H1 (cell line): ENCODE data around the gene SVIL. TPM values are rescaled to one million over a fixed set of nuclear protein-coding genes. Genes with fewer than 3 reads are reported as not detected.
"Not testable (repeated sequence)": the region's sequence is repeated elsewhere in the genome, so short reads cannot be mapped to it uniquely, and the experiment has no call there.

Experiments used
- CTCF ChIA-PET: fragments of 300-600 bp; sonication (Branson Sonifier 250); formaldehyde crosslinking; loops from one replicate; lab custom pipeline; 2021; ENCODE audit not compliant: partially characterized antibody; lab: Charles Lee
- POLR2A ChIA-PET: fragments of 300-600 bp; sonication (Branson Sonifier 250); formaldehyde crosslinking; loops from one replicate; lab custom pipeline; 2021; ENCODE audit warnings: inconsistent platforms; ENCODE audit not compliant: partially characterized antibody; lab: Charles Lee
- DNase-seq, 2 experiments: peaks; one replicate each; pipeline versions ENCODE4 v3.0.0 to v3.0.0-alpha.2; 2010 to 2022; ENCODE audit warnings: low spot score in 2 of 2, low read depth in 1 of 2, mixed read lengths in 1 of 2
- FAIRE-seq: peaks from 2 replicates; lab custom pipeline; 2011; peaks lifted over from hg19 to GRCh38; lab: Jason Lieb, UNC
- H2AFZ ChIP-seq: 2 replicates; pipeline ENCODE4 v1.8.1; 2012; ENCODE audit warnings: low read length, inconsistent platforms
- H2AK5ac ChIP-seq: 2 replicates; pipeline ENCODE4 v1.6.1; 2013; ENCODE audit warnings: low read depth, low read length
- H2BK120ac ChIP-seq: replicated peaks from 2 replicates; pipeline ENCODE3; 2013; ENCODE audit warnings: low read depth, low read length, inconsistent platforms
- H2BK12ac ChIP-seq: 2 replicates; pipeline ENCODE4 v1.6.1; 2013; ENCODE audit warnings: low read depth, low read length
- H2BK15ac ChIP-seq: 2 replicates; pipeline ENCODE4 v1.6.1; 2013; ENCODE audit warnings: low read length
- H2BK20ac ChIP-seq: 2 replicates; pipeline ENCODE4 v1.6.1; 2013; ENCODE audit warnings: low read length
- H2BK5ac ChIP-seq: 2 replicates; pipeline ENCODE4 v1.6.1; 2013; ENCODE audit warnings: low read depth, low read length
- H3K14ac ChIP-seq: 2 replicates; pipeline ENCODE4 v1.6.1; 2013; ENCODE audit warnings: inconsistent platforms; ENCODE audit not compliant: insufficient read length
- H3K18ac ChIP-seq: 2 replicates; pipeline ENCODE4 v1.6.1; 2013; ENCODE audit warnings: low read length; ENCODE audit errors: extremely low read depth
- H3K23ac ChIP-seq: 2 replicates; pipeline ENCODE4 v1.6.1; 2013; ENCODE audit warnings: inconsistent platforms; ENCODE audit not compliant: insufficient read length
- H3K23me2 ChIP-seq: 2 replicates; pipeline ENCODE4 v1.6.1; 2013; ENCODE audit warnings: low read depth, low read length
- H3K27ac ChIP-seq: 2 replicates; pipeline ENCODE4 v1.6.1; 2011; ENCODE audit warnings: low read depth, low read length, inconsistent platforms
- H3K27me3 ChIP-seq, 4 experiments: replicated peaks in 1 of 4; 1 replicate in 1 of 4; 2 replicates in 3 of 4; pipeline versions ENCODE4 v1.6.1 to v1.8.1; 2011 to 2013; ENCODE audit warnings: low read length in 3 of 4, mild to moderate bottlenecking in 3 of 4, inconsistent platforms in 2 of 4, mixed read lengths in 2 of 4, moderate library complexity in 1 of 4; ENCODE audit not compliant: control insufficient read depth in 3 of 4, insufficient read depth in 3 of 4; ENCODE audit errors: extremely low read depth in 1 of 4
- H3K36me3 ChIP-seq, 4 experiments: 2 replicates each; pipeline versions ENCODE4 v1.6.1 to v1.8.1; 2011 to 2013; ENCODE audit warnings: mild to moderate bottlenecking in 4 of 4, low read length in 3 of 4, moderate library complexity in 2 of 4, control low read depth in 1 of 4, inconsistent platforms in 1 of 4; ENCODE audit not compliant: insufficient read depth in 4 of 4, control insufficient read depth in 2 of 4
- H3K4ac ChIP-seq: replicated peaks from 2 replicates; pipeline ENCODE3; 2013; ENCODE audit warnings: low read length, low read depth, mixed read lengths, inconsistent platforms; ENCODE audit not compliant: insufficient read length
- H3K4me1 ChIP-seq, 4 experiments: replicated peaks in 1 of 4; 1 replicate in 1 of 4; 2 replicates in 3 of 4; pipeline versions ENCODE4 v1.6.1 to v1.8.1; 2011 to 2013; ENCODE audit warnings: low read length in 3 of 4, inconsistent platforms in 2 of 4, mixed read lengths in 1 of 4; ENCODE audit not compliant: insufficient read depth in 4 of 4, control insufficient read depth in 3 of 4
- H3K4me2 ChIP-seq, 2 experiments: 2 replicates each; pipeline versions ENCODE4 v1.6.1 to v1.8.1; 2011 to 2013; ENCODE audit warnings: low read depth in 2 of 2, low read length in 2 of 2, control low read depth in 1 of 2, inconsistent platforms in 1 of 2, mild to moderate bottlenecking in 1 of 2; ENCODE audit not compliant: insufficient read depth in 1 of 2
- H3K4me3 ChIP-seq, 4 experiments: fragments of 200-600, 300-600 bp in 1 of 4; sonication (generic), shearing (Covaris generic), sonication (Bioruptor Twin) in 1 of 4; 2 replicates each; pipeline versions ENCODE4 v1.5.1 to v1.8.1; 2011 to 2016; ENCODE audit warnings: low read length in 4 of 4, low read depth in 3 of 4, control low read depth in 2 of 4, inconsistent platforms in 2 of 4, mild to moderate bottlenecking in 2 of 4, mixed read lengths in 1 of 4, moderate library complexity in 1 of 4; ENCODE audit not compliant: insufficient read depth in 2 of 4; ENCODE audit errors: extremely low read depth in 1 of 4
- H3K56ac ChIP-seq: replicated peaks from 2 replicates; pipeline ENCODE3; 2013; ENCODE audit warnings: low read depth, mild to moderate bottlenecking, mixed read lengths, low read length, inconsistent platforms; ENCODE audit not compliant: insufficient read length
- H3K79me1 ChIP-seq: 2 replicates; pipeline ENCODE4 v1.6.1; 2013; ENCODE audit warnings: low read depth, low read length, control low read depth
- H3K79me2 ChIP-seq, 2 experiments: 2 replicates each; pipeline versions ENCODE4 v1.6.1 to v1.8.1; 2012 to 2013; ENCODE audit warnings: low read length in 2 of 2, mild to moderate bottlenecking in 2 of 2, inconsistent platforms in 1 of 2; ENCODE audit not compliant: insufficient read depth in 2 of 2, control insufficient read depth in 1 of 2
- H3K9ac ChIP-seq, 4 experiments: replicated peaks in 1 of 4; 1 replicate in 1 of 4; 2 replicates in 3 of 4; pipeline versions ENCODE4 v1.6.1 to v1.8.1; 2011 to 2013; ENCODE audit warnings: low read depth in 3 of 4, low read length in 3 of 4, control low read depth in 2 of 4, mild to moderate bottlenecking in 2 of 4, moderate library complexity in 2 of 4, inconsistent platforms in 1 of 4; ENCODE audit errors: extremely low read depth in 1 of 4
- H3K9me3 ChIP-seq, 2 experiments: 2 replicates each; pipeline versions ENCODE4 v1.6.1 to v1.8.1; 2012 to 2013; ENCODE audit warnings: mild to moderate bottlenecking in 2 of 2, moderate library complexity in 2 of 2, control low read depth in 1 of 2, inconsistent platforms in 1 of 2, low read depth in 1 of 2, low read length in 1 of 2, mixed read lengths in 1 of 2; ENCODE audit not compliant: insufficient read depth in 2 of 2
- H4K20me1 ChIP-seq, 2 experiments: replicated peaks in 1 of 2; 2 replicates each; pipeline versions ENCODE3 to v1.8.1; 2011 to 2013; ENCODE audit warnings: inconsistent platforms in 2 of 2, low read length in 2 of 2, mild to moderate bottlenecking in 1 of 2; ENCODE audit not compliant: insufficient read depth in 2 of 2, control insufficient read depth in 1 of 2
- H4K5ac ChIP-seq: 2 replicates; pipeline ENCODE4 v1.6.1; 2013; ENCODE audit warnings: low read length, low read depth, mixed read lengths, inconsistent platforms; ENCODE audit not compliant: insufficient read length
- H4K8ac ChIP-seq: 2 replicates; pipeline ENCODE4 v1.8.0; 2013; ENCODE audit warnings: mild to moderate bottlenecking, moderate library complexity, low read length, inconsistent platforms; ENCODE audit not compliant: insufficient read depth; ENCODE audit errors: extremely low read depth
- H4K91ac ChIP-seq: replicated peaks from 2 replicates; pipeline ENCODE3; 2013; ENCODE audit warnings: low read length, mixed read lengths, inconsistent platforms; ENCODE audit not compliant: insufficient read length
- KDM1A ChIP-seq: fragments of 200-600, 300-600 bp; sonication (generic); IDR thresholded peaks from 2 replicates; pipeline ENCODE4 v1.7.1; 2016; ENCODE audit warnings: mild to moderate bottlenecking, low read length, borderline replicate concordance
- USF2 ChIP-seq: IDR thresholded peaks from 2 replicates; pipeline ENCODE4 v1.6.1; 2011; ENCODE audit warnings: low read length, improper control_type of control experiment
- WGBS, 2 experiments: shearing (Covaris generic) in 1 of 2; methylation state at CpG; one replicate each; pipeline versions ENCODE4 v1.1.6 to v1.1.7; 2013 to 2015; ENCODE audit warnings: low lambda C conversion rate in 2 of 2, mixed read lengths in 2 of 2, inconsistent platforms in 1 of 2, low coverage in 1 of 2, missing lambda C conversion rate in 1 of 2; ENCODE audit not compliant: insufficient replicate concordance in 2 of 2, insufficient coverage in 1 of 2, insufficient read length in 1 of 2; ENCODE audit errors: extremely low coverage in 1 of 2, missing lambda C conversion rate in 1 of 2; 5-methylcytosine and 5-hydroxymethylcytosine counted together
- polyA plus RNA-seq, 7 experiments: library from polyadenylated mRNA; depleted of rRNA in 3 of 7; stranded (reverse) in 5 of 7; unstranded in 2 of 7; fragments of >200 nt in 5 of 7; fragments of 200-250 nt in 2 of 7; gene quantifications; 1 replicate in 5 of 7; 2 replicates in 1 of 7; 4 replicates in 1 of 7; pipeline versions ENCODE4 v1.2.1 to v1.2.3, GENCODE V29; 2011 to 2013; ENCODE audit warnings: missing spikeins in 2 of 7, mixed read lengths in 2 of 7
- total RNA-seq: library from RNA; stranded (reverse); fragmentation: NEBNext Ultra II Directional; extraction: Animal tissue kit (Norgen Biotek cat#: 25700); gene quantifications from 2 replicates; pipeline ENCODE4 v1.2.1, GENCODE V29; 2021

The SVIL gene
- total and polyA plus RNA-seq, 2 of the 8 experiments (the other 6 are each of a cell fraction or from before 2014, with no cell fraction given) = 4.7 to 15.4 TPM

- TF ChIP-seq USF2 (no peak), KDM1A (no peak)
Observed at GRCh38 chr10:29583674-29584073, 51.1 kb downstream of the SVIL start (continued).

- H3K14ac ChIP-seq, H4K91ac ChIP-seq, H3K4me3 ChIP-seq, H4K20me1 ChIP-seq, H3K56ac ChIP-seq, FAIRE-seq, H4K5ac ChIP-seq, H3K4me1 ChIP-seq, H3K23ac ChIP-seq, H3K79me2 ChIP-seq, H2BK5ac ChIP-seq, H3K4ac ChIP-seq, H3K36me3 ChIP-seq, H2AK5ac ChIP-seq, H3K27ac ChIP-seq, H3K79me1 ChIP-seq, H3K27me3 ChIP-seq, POLR2A ChIA-PET, H2BK15ac ChIP-seq, DNase-seq, H2BK120ac ChIP-seq, H4K8ac ChIP-seq, H3K4me2 ChIP-seq, H3K9ac ChIP-seq, H3K9me3 ChIP-seq, H3K18ac ChIP-seq, H2AFZ ChIP-seq, H2BK12ac ChIP-seq, H2BK20ac ChIP-seq, H3K23me2 ChIP-seq: not testable (repeated sequence)
- 87% methylated on average over 5 of the region's 5 CpGs; no CpG with 5 or more reads in 1 of the 2 experiments for WGBS, 2 experiments
- CTCF ChIA-PET = interaction anchor here (0.7 to 2.1 kb wide), 7 partner anchors 9 to 84 kb away, joined by 3 to 6 read pairs (median 3); no protein-coding TSS in a partner anchor
Observed at GRCh38 chr10:29582769-29583168, 52.0 kb downstream of the SVIL start.
